ENCODE results near the gene IL17RE.
"Not testable (repeated sequence)": the region's sequence is repeated elsewhere in the genome, so short reads cannot be mapped to it uniquely, and the experiment has no call there.

The IL17RE gene, protein sequence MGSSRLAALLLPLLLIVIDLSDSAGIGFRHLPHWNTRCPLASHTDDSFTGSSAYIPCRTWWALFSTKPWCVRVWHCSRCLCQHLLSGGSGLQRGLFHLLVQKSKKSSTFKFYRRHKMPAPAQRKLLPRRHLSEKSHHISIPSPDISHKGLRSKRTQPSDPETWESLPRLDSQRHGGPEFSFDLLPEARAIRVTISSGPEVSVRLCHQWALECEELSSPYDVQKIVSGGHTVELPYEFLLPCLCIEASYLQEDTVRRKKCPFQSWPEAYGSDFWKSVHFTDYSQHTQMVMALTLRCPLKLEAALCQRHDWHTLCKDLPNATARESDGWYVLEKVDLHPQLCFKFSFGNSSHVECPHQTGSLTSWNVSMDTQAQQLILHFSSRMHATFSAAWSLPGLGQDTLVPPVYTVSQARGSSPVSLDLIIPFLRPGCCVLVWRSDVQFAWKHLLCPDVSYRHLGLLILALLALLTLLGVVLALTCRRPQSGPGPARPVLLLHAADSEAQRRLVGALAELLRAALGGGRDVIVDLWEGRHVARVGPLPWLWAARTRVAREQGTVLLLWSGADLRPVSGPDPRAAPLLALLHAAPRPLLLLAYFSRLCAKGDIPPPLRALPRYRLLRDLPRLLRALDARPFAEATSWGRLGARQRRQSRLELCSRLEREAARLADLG

DNA sequence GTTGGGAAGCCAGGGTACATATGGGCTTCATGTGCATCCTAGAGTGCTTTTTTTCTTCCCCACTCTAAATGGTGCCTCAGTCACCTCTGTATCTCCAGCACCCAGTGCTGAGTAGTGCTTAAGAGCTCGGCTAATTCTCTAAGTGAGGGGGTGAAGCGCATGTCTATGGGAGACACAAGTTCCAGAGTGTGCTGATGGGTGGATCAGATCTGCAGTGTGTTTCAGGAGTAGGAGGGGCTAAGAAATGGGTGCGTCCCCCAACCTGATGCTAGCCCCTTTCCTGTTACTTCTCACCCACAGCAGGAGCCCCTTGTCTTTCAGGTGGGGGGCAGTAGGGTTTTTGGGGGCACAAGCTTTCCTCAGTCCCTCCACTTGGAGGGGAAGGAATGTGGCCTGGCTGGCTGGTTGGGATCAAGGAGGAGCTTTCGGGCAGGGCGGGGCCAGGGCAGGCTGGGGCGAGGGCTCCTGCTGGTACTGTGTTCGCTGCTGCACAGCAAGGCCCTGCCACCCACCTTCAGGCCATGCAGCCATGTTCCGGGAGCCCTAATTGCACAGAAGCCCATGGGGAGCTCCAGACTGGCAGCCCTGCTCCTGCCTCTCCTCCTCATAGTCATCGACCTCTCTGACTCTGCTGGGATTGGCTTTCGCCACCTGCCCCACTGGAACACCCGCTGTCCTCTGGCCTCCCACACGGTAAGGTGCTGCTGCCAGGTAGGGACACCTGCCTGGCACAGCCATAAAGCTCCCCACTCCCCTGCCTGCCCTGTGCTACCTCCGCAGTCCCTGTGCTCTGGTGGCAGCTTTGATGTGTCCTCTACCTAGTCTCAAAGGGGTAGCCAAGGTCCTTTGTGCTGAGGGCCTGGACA lies at the start of gene IL17RE:
TSS of gene IL17RE (plus strand) at position 477 of the 866 bp plus-strand sequence. CDS start at position 562, 85 bp downstream.
- DNase-seq: no peak

DNA sequence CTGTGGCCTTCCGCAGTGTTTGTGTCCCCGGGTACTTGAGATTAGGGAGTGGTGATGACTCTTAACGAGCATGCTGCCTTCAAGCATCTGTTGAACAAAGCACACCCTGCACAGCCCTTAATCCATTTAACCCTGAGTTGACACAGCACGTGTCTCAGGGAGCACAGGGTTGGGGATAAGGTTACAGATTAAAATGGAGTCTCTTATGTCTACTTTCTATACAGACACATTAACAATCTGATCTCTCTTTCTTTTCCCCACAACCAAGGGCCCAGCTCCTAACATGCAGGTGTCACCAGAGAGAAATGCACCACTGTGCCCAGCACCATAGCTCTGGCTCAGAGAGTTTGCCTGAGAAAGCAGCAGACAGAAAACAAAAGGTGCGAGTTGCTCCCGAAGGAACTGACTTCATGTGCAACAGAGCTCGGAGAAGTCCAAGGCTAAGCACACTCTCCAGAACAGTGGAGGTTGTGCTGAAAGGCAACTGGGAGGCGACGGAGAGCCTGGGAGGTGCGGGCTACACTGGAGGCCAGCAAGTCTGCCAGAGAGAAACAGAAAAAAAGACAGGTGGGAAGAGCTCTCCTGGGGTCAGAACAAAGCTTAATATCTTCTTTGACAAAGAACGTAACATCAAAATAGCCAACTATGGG lies 48.2 kb upstream of the IL17RE start:
- not testable (repeated sequence) for DNase-seq

DNA sequence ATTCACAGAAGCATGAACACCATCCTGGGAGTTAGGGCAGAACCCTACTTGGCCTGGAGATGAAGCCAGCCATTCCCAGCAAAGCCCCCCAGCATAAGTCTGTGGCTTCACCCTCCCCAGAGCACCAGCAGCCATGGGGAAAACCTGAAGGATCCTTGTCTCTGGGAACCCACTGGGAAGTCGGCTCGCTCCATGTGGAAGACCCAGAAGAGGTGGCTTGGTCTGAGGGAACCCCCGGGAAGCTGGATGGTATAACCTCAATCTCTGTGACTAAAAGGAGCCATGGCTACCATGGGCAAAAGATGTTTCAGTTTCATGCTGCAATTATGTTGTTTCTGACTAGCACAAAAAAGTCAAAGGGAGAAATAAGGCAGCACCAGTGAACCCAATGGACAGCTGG lies 47.1 kb upstream of the IL17RE start:
- DNase-seq: no peak

DNA sequence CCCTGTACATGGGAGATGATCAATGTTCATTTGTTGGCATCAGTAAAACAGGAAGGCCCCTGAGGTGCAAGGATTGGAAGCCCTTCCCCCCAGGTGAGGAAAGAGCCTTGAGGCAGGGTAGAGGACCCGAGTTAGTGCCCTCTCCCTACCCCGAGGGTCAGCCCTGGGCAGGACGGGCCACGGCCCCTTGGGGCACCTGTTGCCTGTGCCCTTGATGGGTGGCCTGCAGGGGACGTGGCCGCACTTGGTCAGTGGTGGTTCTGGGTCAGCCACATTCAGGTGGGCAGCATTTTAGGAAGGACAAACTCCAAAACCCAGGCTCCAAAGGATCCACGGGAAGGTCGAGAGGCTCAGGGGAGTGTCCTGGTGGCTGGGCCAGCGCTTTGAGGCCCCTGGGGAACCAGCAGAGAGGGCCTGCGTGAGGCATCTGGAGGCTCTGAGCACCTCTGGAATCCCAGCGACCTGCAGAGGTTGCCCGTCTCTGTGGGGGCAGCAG lies 43.1 kb upstream of the IL17RE start:
- no peak for DNase-seq

DNA sequence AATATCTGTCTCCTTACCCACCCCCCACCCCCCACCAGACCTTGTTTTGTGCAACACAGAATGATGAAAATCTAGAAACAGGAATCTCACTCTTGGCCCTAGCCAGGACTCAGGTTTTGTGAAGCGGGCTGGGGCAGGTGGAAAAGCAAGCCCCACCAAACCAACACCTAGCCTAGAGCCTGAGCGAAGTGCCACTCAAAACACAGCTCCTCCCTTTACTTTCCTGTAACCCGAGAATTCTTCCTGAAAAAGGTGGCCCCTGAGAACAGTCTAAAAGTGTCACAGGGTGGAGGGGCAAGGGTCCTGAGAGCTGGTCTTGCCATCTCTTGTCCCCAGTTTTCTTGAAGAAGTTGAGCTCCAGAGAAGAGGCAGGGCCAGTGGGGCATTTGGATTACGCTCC lies 41.4 kb upstream of the IL17RE start:
- no peak for DNase-seq

DNA sequence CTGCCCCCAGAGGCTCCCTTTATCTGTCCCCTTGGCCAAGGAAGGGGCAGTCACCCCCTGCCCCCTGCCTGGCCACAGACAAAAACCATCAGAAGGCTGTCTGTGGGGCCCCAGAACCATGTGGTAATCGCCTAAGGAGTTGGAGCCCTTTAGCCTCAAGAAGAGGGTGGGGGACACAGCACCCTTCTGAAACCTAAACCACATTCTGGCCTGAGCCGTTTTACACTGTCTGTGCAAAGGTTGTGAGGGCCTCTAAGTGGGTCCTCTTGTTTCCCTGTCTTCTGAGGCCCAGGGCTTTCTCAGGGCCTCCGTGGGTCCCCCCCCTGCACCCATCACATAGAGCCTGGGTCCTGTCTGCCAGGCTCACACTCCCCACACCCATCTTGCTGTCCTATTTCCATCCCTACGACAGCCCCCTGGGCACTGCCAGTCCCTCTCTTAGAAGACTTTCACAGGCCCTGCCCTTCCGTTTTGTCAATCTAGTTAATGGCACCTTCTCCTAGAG lies 41.0 kb upstream of the IL17RE start:
- no peak for DNase-seq

DNA sequence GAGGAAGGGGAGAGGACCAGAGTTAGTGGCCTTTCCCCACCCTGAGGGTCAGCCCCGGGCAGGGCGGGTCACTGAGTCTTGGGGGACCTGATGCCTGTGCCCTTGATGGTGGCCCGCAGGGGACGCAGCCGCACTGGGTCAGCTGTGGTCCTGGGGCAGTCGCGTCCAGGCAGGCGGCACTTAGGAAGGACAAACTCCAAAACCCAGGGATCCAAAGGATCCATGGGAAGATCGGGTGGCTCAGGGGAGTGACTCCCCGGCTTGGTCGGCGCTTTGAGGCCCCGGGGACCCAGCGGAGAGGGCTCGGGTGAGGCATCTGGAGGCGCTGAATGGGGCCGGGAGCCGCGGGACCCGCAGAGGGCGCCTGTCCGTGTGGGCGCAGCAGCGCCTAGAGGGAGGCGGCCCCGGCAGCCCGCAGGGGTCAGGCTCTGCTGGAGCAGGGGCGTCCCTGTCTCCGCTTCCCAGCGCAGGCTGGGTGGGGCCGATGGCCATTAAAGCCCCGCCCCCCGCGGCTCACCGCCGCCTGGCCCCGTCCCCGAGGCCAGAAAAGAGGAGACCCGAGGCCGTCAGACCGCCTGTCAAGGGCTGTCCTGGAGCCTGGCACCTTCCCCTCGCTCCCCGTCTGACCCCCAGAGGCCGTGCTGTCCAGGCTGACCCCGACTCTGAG lies 40.1 kb upstream of the IL17RE start:
- DNase-seq: peak; percentile 66

DNA sequence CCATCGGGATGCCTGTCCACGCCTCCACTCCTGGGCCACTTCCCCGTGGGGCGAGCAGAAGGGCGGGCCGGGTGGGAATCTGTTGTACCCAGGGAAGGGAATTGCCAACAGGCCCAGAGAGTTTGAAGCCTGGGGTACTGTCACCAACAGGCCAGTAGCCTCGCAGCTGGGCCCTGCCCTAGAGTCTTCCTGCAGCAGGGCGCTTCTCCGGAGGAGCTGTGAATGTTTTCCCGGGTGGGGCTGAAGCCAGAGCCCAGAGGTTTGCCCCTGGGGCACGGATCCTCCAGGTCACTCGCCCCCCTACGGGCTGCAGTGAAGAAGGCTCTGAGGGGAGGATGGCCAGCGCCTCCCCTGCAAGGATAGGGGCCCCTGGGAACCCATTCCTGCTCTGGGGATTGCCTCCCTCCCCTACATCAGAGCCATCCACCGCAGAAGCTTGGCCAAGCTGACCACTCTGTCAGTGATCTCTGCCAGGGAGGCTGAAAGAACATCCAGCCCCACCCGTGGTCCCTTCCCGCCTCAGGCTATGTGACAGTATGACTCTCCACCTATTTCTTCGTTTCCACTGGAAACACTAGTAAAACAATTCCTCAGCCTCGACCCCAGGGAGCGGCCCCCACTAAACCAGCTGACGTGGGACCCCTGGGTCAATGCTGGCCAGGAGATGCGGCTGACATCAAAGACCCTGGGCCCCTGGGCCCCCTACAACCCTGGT lies 39.4 kb upstream of the IL17RE start:
- DNase-seq: no peak

DNA sequence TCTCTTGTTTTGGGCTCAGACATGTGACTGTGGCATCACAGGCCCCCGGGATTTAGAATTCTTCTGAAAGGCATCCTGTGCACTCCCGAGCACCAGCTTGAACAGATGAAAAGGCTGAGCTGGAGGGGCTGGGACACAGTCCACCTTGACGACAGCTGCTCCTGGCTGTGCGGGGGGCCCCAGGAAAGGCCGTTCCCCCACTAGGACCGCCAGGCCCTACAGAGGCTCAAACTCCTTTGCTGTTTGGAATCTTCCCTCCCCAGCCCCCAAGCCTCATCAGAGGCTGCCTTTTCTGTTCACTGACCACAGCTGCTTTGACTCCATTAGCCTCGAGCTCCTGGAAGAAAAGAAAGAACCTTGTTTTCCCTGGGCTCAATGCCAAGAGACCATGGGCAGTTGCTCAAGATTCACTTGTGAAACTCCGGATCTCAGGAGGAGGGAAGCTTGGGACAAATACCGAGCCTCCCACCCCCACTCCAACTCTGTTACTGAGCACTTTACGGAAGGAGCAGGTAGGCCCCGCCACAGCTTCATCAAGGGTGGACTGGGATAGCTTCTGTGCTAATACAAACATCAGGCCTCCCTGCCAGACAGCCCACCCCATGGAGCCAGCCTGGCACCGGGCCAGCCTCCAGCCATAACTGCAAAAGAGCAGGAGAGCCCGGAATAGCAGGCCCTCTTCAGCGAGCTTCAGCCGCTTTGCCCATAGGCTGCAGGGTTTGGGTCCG lies 38.3 kb upstream of the IL17RE start:
- DNase-seq: peak; percentile 62

DNA sequence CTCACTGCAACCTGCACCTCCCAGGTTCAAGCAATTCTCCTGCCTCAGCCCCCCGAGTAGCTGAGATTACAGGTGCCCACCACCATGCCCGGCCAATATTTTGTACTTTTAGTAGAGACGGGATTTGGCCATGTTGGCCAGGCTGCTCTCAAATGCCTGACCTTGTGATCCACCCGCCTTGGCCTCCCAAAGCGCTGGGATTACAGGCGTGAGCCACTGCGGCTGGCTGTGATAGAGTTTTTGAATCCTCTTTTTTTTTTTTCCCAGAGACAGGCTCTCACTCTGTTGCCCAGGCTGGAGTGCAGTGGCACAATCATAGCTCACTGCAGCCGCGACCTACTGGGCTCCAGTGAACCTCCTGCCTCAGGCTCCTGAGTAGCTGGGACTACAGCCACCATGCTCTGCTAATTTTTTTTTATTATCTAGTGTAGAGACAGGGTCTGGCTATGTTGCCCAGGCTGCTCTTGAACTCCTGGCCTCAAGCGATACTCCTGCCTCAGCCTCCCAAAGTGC lies 37.5 kb upstream of the IL17RE start:
- DNase-seq: not testable (repeated sequence)

DNA sequence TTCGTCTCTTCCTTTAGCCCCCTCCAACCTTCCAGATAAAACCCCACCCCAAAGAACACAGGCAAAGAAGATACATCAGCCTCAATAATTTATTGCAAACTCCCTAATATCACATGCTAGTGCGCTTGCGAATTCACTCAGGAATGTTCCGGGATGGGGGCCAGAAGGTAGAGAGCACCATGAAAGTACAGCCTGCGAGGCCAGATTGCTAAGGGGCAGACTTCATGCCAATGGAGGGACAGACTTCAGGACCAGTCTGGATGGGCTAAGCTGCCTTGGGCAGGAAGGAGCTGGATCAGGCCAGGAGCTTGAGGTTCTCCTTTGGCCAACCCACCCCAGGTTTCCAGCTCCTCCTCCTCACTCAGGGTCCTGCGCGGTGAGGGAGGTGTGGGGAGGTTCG lies 36.0 kb upstream of the IL17RE start:
- DNase-seq: no peak

DNA sequence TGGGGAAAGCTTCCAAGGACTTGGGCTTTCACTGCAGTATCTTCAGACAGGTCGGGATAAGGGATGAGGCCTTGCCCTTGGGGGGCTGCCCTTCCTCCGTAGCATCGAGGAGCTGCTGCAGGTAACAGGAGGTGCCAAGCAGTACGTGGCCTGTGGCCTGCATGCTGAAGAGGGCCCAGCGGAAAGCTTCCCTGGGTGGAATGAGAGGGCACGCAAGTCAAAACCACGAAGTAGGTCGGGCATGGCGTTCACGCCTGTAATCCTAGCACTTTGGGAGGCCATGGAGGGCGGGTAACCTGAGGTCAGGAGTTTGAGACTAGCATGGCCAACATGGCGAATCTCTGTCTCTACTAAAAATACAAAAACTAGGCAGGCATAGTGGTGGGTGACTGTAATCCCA lies 35.5 kb upstream of the IL17RE start:
- DNase-seq: no peak

DNA sequence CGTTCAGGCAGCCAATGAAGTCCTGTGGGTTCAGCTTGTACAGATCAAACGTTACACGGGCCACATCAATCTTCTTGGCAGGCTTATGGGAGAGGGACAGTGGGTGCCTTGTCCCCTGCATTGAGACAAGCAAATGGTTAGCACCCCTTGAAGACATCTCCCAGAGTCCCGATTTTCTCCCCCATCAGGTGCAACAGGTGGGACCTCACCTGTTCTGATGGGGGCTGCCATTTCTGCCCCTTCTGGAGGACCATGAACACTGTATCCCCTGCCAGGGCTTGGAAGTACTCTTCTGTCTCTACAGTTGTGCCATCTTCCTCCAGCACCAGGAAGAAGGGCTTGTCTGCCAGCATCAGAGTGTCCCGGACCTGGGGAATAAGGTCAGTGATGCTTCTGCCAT lies 32.7 kb upstream of the IL17RE start:
- DNase-seq: no peak

DNA sequence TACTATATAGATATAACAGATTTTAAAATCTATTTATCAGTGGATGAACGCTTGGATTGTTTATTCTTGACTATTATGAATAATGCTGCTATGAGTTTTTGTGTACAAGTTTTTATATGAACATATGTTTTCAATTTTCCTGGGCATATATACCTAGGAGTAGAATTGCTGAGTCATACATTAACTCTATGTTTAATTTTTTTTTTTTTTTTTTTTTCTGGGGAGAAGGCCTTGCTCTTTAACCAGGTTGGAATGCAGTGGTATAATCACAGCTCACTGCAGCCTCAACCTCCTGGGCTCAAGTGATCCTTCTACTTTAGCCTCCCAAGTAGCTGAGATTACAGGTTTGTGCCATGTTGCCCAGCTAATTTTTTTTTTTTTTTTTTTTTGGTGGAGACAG lies 31.7 kb upstream of the IL17RE start:
- DNase-seq: peak; percentile 78

DNA sequence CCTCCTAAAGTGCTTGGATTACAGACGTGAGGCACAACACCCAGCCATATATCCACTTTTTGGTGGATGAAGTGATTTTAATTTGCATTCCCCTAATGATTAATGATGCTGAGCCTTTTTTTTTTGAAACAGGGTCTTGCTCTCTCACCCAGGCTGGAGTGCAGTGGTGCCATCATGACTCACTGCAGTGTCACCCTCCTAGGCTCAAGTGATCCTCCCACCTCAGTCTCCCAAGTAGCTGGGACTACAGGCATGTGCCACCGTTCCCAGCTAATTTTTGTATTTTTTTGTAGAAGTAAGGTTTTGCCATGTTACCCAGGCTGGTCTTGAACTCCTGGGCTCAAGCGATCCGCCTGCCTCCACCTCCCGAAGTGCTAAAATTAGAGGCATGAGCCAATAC lies 30.6 kb upstream of the IL17RE start:
- not testable (repeated sequence) for DNase-seq

DNA sequence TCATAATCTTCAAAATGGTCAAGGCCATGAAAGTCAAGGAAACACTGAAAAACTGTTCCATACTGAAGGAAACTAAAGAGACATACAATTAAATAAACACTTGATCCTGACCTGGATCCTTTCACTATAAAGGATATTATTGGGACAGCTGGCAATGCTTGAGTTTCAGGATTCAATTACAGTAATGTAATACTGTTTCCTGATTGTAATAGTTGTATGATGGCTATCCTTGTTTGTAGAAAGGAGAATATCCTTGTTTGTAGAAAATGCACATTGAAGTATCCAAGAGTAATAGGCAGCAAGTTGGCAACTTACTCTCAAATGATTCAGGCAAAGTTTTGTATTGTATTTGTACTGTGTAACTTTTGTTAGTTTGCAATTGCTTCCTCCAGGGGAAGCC lies 27.2 kb upstream of the IL17RE start:
- no peak for DNase-seq

DNA sequence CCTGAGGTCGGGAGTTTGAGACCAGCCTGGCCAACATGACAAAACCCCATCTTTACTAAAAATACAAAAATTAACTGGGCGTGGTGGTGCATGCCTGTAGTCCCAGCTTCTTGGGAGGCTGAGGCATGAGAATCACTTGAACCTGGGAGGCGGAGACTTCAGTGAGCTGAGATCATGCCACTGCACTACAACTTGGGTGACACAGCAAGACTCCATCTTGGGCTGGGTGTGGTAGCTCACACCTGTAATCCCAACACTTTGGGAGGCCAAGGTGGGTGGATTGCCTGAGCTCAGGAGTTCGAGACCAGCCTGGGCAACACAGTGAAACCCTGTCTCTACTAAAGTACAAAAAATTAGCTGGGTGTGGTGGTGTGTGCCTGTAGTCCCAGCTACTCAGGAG lies 26.4 kb upstream of the IL17RE start:
- not testable (repeated sequence) for DNase-seq

DNA sequence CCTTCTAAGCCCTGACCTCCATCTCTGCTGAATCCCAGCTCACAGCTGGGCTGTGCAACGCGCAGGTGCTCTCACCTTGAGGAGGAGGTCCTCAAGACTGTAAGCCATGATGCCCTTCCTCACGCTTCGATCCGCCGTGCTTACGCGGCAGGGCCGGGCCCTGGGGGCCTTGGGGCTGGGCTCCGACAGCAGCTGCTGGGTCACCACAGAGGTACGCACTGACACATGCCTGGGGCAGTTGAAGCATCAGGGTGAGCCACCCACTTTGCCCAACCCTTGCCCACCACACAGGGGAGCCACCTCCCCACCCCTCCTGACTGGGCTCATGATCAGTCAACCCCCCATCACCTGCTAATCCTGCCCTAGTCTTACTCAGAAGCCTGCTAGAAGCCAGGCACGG lies 25.7 kb upstream of the IL17RE start:
- no peak for DNase-seq

DNA sequence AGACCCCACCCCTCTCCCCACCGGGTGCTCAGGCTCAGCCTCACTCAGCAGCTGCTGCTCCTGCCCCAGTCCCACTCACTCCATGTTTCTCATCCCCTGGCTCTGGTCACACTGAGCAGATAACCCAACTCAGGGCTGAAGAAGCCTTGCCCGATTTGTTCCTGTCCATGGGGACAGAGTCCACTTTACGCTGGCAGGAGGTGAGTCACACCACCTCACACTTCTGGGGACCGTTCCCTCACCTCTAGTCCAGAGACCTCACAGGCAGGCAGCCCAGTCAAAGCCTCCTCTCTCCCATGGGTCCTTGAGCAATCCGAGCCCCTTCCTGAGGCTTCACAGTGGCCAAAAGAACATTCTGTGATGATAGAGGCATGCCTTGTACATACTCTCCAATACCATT lies 23.9 kb upstream of the IL17RE start:
- DNase-seq: no peak

DNA sequence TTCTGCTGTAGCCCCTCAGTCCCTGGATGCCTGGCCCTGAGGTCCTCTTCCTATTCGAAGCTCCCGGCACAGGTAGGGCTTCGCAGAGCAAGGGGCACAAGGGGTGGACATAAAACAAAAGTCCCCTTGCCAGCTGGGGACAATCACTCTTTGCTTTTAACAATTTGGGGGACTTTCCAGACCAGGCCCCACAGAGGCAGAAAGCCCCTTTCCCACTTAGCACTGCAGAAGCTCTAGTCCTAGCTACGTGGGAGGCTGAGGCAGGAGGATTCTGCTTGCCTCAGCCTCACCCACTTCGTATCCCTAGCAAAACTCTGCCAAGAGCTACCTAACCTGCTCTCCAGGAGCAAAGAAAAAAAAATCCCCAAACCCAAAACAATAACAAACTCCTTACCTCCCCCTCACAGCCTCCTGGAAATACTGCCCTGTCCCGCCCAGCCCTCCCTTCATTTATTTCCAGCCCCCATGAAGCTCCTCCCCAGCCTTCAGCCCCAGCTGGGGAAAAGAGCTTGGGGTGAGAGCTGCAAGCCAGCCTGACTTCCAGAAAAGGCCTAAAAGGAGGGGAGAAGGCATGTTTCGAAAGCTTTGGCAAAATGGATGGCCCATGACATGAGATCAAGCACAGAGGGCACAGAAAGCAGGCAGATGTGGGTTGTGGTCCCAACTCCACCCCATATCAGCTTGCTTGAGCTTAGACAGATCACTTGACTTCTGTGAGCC lies 22.7 kb upstream of the IL17RE start, which contains the start of gene CIDEC:
TSS of gene CIDEC (minus strand) at position 424 of the 720 bp plus-strand sequence. CDS start 1,767 bp downstream, outside the sequence.
- DNase-seq: no peak

All from EL (cell line).